GM12878 (cell line): ENCODE measurements around the gene LHFPL2. TPM values are rescaled to one million over a fixed set of nuclear protein-coding genes. Genes with fewer than 3 reads are reported as not detected.

ENCODE experiments used
- ATAC-seq: fragments of 200-7000 bp; cut with Tn5 transposase; 3 replicates; pipeline ENCODE4 v1.9.1; 2020; ENCODE audit warnings: mild to moderate bottlenecking, moderate library complexity
- BruUV-seq: library from RNA; stranded (reverse); fragments of 400-500 nt; replicated peaks from 2 replicates; lab custom pipeline; 2021; lab: Mats Ljungman, UMichigan
- CTCF ChIA-PET: fragments of 300-600 bp; sonication (Branson Sonifier 250); formaldehyde crosslinking; extraction: SDS; loops from one replicate; lab custom pipeline; 2021; ENCODE audit warnings: inconsistent platforms; lab: Yijun Ruan, JAX
- POLR2A ChIA-PET: fragments of 350-600 bp; formaldehyde crosslinking; extraction: SDS; loops from one replicate; lab custom pipeline; 2021; ENCODE audit warnings: inconsistent platforms; lab: Charles Lee
- RAD21 ChIA-PET: fragments of 300-600 bp; sonication (Branson Sonifier 250); formaldehyde crosslinking; loops from one replicate; lab custom pipeline; 2023; ENCODE audit warnings: antibody characterized with exemption; ENCODE audit not compliant: unreplicated experiment; lab: Charles Lee
- SMC1A ChIA-PET: fragments of 300-600 bp; sonication (Branson Sonifier 250); formaldehyde crosslinking; loops from one replicate; lab custom pipeline; 2023; ENCODE audit not compliant: unreplicated experiment, uncharacterized antibody; lab: Charles Lee
- DNase-seq: peaks from one replicate; pipeline ENCODE4 v3.0.0-alpha.2; 2011; ENCODE audit warnings: low read depth, low spot score
- FAIRE-seq: peaks from 3 replicates; lab custom pipeline; 2011; peaks lifted over from hg19 to GRCh38; lab: Jason Lieb, UNC
- H2AFZ ChIP-seq: 2 replicates; pipeline ENCODE4 v1.6.0; 2011; ENCODE audit warnings: low read depth, low read length, control low read depth; ENCODE audit not compliant: control insufficient read depth
- H3K27ac ChIP-seq: 2 replicates; pipeline ENCODE4 v1.5.1; 2011; ENCODE audit warnings: control low read depth; ENCODE audit not compliant: control insufficient read depth, insufficient read depth
- H3K27me3 ChIP-seq, 2 experiments: replicated peaks in 1 of 2; 2 replicates each; pipeline versions ENCODE4 v1.6.0 to v1.6.1; 2011; ENCODE audit warnings: low read length in 1 of 2; ENCODE audit not compliant: control insufficient read depth in 2 of 2, insufficient read depth in 2 of 2
- H3K36me3 ChIP-seq, 2 experiments: 2 replicates each; pipeline ENCODE4 v1.5.1; 2011; ENCODE audit warnings: low read length in 1 of 2; ENCODE audit not compliant: control insufficient read depth in 2 of 2, insufficient read depth in 2 of 2
- H3K4me1 ChIP-seq: 2 replicates; pipeline ENCODE4 v1.6.1; 2011; ENCODE audit warnings: mild to moderate bottlenecking, low read length, moderate library complexity, mixed read lengths; ENCODE audit not compliant: control insufficient read depth, insufficient read depth
- H3K4me2 ChIP-seq: 2 replicates; pipeline ENCODE4 v1.6.0; 2011; ENCODE audit warnings: control low read depth; ENCODE audit not compliant: control insufficient read depth, insufficient read depth
- H3K4me3 ChIP-seq: fragments of 200-600 bp; sonication (generic); 2 replicates; pipeline ENCODE4 v1.5.1; 2016
- H3K79me2 ChIP-seq: 2 replicates; pipeline ENCODE4 v1.6.0; 2011; ENCODE audit warnings: low read length; ENCODE audit not compliant: control insufficient read depth, insufficient read depth
- H3K9ac ChIP-seq: 2 replicates; pipeline ENCODE4 v1.8.0; 2011; ENCODE audit warnings: low read length, control low read depth, mixed read lengths; ENCODE audit not compliant: control insufficient read depth, insufficient read depth
- H3K9me3 ChIP-seq: replicated peaks from 3 replicates; pipeline ENCODE4 v1.5.1; 2011; ENCODE audit warnings: mild to moderate bottlenecking, low read length; ENCODE audit not compliant: control insufficient read depth, insufficient read depth
- H4K20me1 ChIP-seq: 2 replicates; pipeline ENCODE4 v1.6.0; 2011; ENCODE audit not compliant: control insufficient read depth, insufficient read depth
- BRCA1 ChIP-seq: IDR thresholded peaks from 2 replicates; pipeline ENCODE4 v1.6.1; 2011; ENCODE audit warnings: low read depth, low read length, improper control_type of control experiment
- EED ChIP-seq: sonication (generic); IDR thresholded peaks from 2 replicates; pipeline ENCODE4 v1.6.1; 2016; ENCODE audit warnings: antibody characterized with exemption, low read depth
- HDAC2 ChIP-seq: fragments of 200-600 bp; sonication (generic); IDR thresholded peaks from 2 replicates; pipeline ENCODE4 v1.6.1; 2017
- IKZF2 ChIP-seq, 2 experiments: fragments of 450-650 bp; IDR thresholded peaks; 2 replicates each; pipeline ENCODE4 v1.6.1; 2017; ENCODE audit warnings: mild to moderate bottlenecking in 2 of 2, moderate library complexity in 2 of 2
- JUND ChIP-seq: IDR thresholded peaks from 2 replicates; pipeline ENCODE4 v1.6.1; 2012; ENCODE audit warnings: low read depth, mild to moderate bottlenecking, low read length, improper control_type of control experiment, moderate library complexity
- MEF2B ChIP-seq: fragments of 450-650 bp; IDR thresholded peaks from 2 replicates; pipeline ENCODE4 v1.6.1; 2018; ENCODE audit warnings: mild to moderate bottlenecking, moderate library complexity; ENCODE audit not compliant: partially characterized antibody, poor library complexity, severe bottlenecking
- NFXL1 ChIP-seq: fragments of 450-650 bp; IDR thresholded peaks from 2 replicates; pipeline ENCODE4 v1.6.1; 2017; ENCODE audit warnings: antibody characterized with exemption, mild to moderate bottlenecking, borderline replicate concordance
- PAX5 ChIP-seq: IDR thresholded peaks from 2 replicates; pipeline ENCODE4 v1.6.1; 2011; ENCODE audit warnings: low read depth, low read length, borderline replicate concordance
- RAD51 ChIP-seq: fragments of 450-650 bp; IDR thresholded peaks from 2 replicates; pipeline ENCODE4 v1.6.1; 2016; ENCODE audit warnings: moderate library complexity, mild to moderate bottlenecking, inconsistent platforms
- RELB ChIP-seq: fragments of 450-650 bp; IDR thresholded peaks from 2 replicates; pipeline ENCODE4 v1.6.1; 2017; ENCODE audit warnings: low read depth, mild to moderate bottlenecking, moderate library complexity
- SIN3A ChIP-seq: IDR thresholded peaks from 2 replicates; pipeline ENCODE4 v1.6.1; 2012; ENCODE audit warnings: low read depth, low read length, improper control_type of control experiment
- SP1 ChIP-seq: IDR thresholded peaks from one replicate; pipeline ENCODE4 v1.6.1; 2011; ENCODE audit warnings: low read depth, low read length
- SPI1 ChIP-seq: IDR thresholded peaks from 2 replicates; pipeline ENCODE4 v1.6.1; 2011; ENCODE audit warnings: low read depth, mild to moderate bottlenecking, low read length, moderate library complexity, borderline replicate concordance; ENCODE audit not compliant: insufficient read depth
- TAF1 ChIP-seq: IDR thresholded peaks from 2 replicates; pipeline ENCODE4 v1.6.1; 2011; ENCODE audit warnings: mild to moderate bottlenecking, low read depth, low read length, borderline replicate concordance
- TCF12 ChIP-seq: IDR thresholded peaks from 2 replicates; pipeline ENCODE4 v1.6.1; 2011; ENCODE audit warnings: low read depth, mild to moderate bottlenecking, low read length
- YY1 ChIP-seq: IDR thresholded peaks from 2 replicates; pipeline ENCODE4 v1.6.1; 2011; ENCODE audit warnings: low read depth, mild to moderate bottlenecking, low read length
- ZNF24 ChIP-seq: fragments of 450-650 bp; IDR thresholded peaks from 2 replicates; pipeline ENCODE4 v1.6.1; 2017; ENCODE audit warnings: antibody characterized with exemption, mild to moderate bottlenecking
- ZZZ3 ChIP-seq: IDR thresholded peaks from 2 replicates; pipeline ENCODE4 v1.6.1; 2011; ENCODE audit warnings: low read depth; ENCODE audit not compliant: control insufficient read depth, insufficient read length
- WGBS: methylation state at CpG from one replicate; pipeline ENCODE4 v1.1.6; 2016; ENCODE audit warnings: low lambda C conversion rate; ENCODE audit not compliant: insufficient replicate concordance, insufficient coverage; ENCODE audit errors: missing lambda C conversion rate; 5-methylcytosine and 5-hydroxymethylcytosine counted together
- in situ Hi-C: fragments of 300-500 bp; cut with MboI; formaldehyde crosslinking; loops from 9 replicates; pipeline ENCODE4 v1.14.3; 2018; ENCODE audit warnings: mixed read lengths
- intact Hi-C: fragments of 100-400 bp; cut with micrococcal nuclease; formaldehyde crosslinking; loops from one replicate; pipeline ENCODE4 v1.14.2; 2022; ENCODE audit not compliant: unreplicated experiment
- polyA plus RNA-seq, 11 experiments: library from polyadenylated mRNA; depleted of rRNA in 4 of 11; unstranded in 6 of 11; stranded (reverse) in 5 of 11; fragments of >200 nt; fragmentation: Nextera tagmentation in 4 of 11; fragmentation: Illumina TruSeq in 1 of 11; extraction: Ambion mirVana in 4 of 11; extraction: Trizol in 1 of 11; gene quantifications; 1 replicate in 1 of 11; 2 replicates in 10 of 11; pipeline versions ENCODE4 v1.2.1 to v1.2.3, GENCODE V29; 2011 to 2016; ENCODE audit warnings: inconsistent platforms in 2 of 11, missing spikeins in 2 of 11, low read depth in 1 of 11
- total RNA-seq, 4 experiments: library from RNA; depleted of rRNA in 3 of 4; stranded (reverse); fragments of >200 nt in 3 of 4; fragmentation: Illumina TruSeq in 1 of 4; extraction: Trizol in 1 of 4; gene quantifications; 2 replicates each; pipeline versions ENCODE4 v1.2.1 to v1.2.3, GENCODE V29; 2013 to 2021
- TF ChIP-seq, protein P1 (sequence below): fragments of 450-650 bp; IDR thresholded peaks from 2 replicates; pipeline ENCODE4 v1.6.1; 2018; ENCODE audit warnings: borderline replicate concordance, mild to moderate bottlenecking; ENCODE audit not compliant: partially characterized antibody
- TF ChIP-seq, protein P2 (sequence below): IDR thresholded peaks from 2 replicates; pipeline ENCODE4 v1.6.1; 2012; ENCODE audit warnings: low read depth, low read length, improper control_type of control experiment

Gene LHFPL2
- total and polyA plus RNA-seq, 10 of the 15 experiments (the other 5 are each of a cell fraction or from before 2014, with no cell fraction given), result 4.1 to 21.8 (median 12.5) TPM

- Histone ChIP-seq H3K27me3 (no peaks in the 10 kb centered on the region), H3K4me1 (peaks cover 29% of the 10 kb centered on the region), H3K4me2 (peak overlapping the region; percentile 65), H3K9ac (peak overlapping the region; percentile 51; the same call in 1 of the 2 replicates), H3K27ac (peak overlapping the region; percentile 93), H3K36me3 (no peaks in the 10 kb centered on the region; a peak in 1 of 4 replicates), H4K20me1 (no peaks in the 10 kb centered on the region), H3K9me3 (no peaks in the 10 kb centered on the region), H2AFZ (no peak overlapping the region), H3K79me2 (peaks cover 3% of the 10 kb centered on the region), H3K4me3 (peak overlapping the region; percentile 16; the same call in 1 of the 2 replicates)
- intact Hi-C loops (loop anchor here (5.0 kb wide), 1 partner anchor 69 kb away; no protein-coding TSS in a partner anchor), in situ Hi-C loops (no loop called here)
- peak; percentile 62 for DNase-seq
- peak; percentile 72 for ATAC-seq
- CTCF ChIA-PET, result interaction anchor here (0.7 to 4.8 kb wide), 12 partner anchors 9 to 326 kb away, joined by 3 to 26 read pairs (median 4); no protein-coding TSS in a partner anchor
- RAD21 ChIA-PET, result interaction anchor here (0.7 to 5.2 kb wide), 15 partner anchors 9 to 412 kb away, joined by 3 to 51 read pairs (median 4); partner anchors contain the start of gene ARSB
- peak; percentile 61 for FAIRE-seq
- BruUV-seq, result no TSS peak
- WGBS, result 3% methylated on average over 2 of the region's 2 CpGs
- POLR2A ChIA-PET, result interaction anchor here (0.7 to 2.8 kb wide), 9 partner anchors 15 to 412 kb away, joined by 3 to 9 read pairs (median 4); no protein-coding TSS in a partner anchor
- SMC1A ChIA-PET, result interaction anchor here (0.7 to 9.1 kb wide), 26 partner anchors 9 to 412 kb away, joined by 3 to 121 read pairs (median 4); partner anchors contain the start of gene ARSB
- TF ChIP-seq TCF12, result peak; percentile 35; the same call in 1 of the 2 replicates
- no peak for TF ChIP-seq RAD51
- peak; percentile 62 to 78; a peak in 3 of 4 replicates for TF ChIP-seq IKZF2 (IDR thresholded peaks at IDR 0.05)
- peak; percentile 59 for TF ChIP-seq MEF2B
- TF ChIP-seq, protein P1, sequence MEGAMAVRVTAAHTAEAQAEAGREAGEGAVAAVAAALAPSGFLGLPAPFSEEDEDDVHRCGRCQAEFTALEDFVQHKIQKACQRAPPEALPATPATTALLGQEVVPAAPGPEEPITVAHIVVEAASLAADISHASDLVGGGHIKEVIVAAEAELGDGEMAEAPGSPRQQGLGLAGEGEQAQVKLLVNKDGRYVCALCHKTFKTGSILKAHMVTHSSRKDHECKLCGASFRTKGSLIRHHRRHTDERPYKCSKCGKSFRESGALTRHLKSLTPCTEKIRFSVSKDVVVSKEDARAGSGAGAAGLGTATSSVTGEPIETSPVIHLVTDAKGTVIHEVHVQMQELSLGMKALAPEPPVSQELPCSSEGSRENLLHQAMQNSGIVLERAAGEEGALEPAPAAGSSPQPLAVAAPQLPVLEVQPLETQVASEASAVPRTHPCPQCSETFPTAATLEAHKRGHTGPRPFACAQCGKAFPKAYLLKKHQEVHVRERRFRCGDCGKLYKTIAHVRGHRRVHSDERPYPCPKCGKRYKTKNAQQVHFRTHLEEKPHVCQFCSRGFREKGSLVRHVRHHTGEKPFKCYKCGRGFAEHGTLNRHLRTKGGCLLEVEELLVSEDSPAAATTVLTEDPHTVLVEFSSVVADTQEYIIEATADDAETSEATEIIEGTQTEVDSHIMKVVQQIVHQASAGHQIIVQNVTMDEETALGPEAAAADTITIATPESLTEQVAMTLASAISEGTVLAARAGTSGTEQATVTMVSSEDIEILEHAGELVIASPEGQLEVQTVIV, result no peak
- no peak for TF ChIP-seq ZZZ3
- TF ChIP-seq, protein P2, sequence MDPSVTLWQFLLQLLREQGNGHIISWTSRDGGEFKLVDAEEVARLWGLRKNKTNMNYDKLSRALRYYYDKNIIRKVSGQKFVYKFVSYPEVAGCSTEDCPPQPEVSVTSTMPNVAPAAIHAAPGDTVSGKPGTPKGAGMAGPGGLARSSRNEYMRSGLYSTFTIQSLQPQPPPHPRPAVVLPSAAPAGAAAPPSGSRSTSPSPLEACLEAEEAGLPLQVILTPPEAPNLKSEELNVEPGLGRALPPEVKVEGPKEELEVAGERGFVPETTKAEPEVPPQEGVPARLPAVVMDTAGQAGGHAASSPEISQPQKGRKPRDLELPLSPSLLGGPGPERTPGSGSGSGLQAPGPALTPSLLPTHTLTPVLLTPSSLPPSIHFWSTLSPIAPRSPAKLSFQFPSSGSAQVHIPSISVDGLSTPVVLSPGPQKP, result no peak
- TF ChIP-seq BRCA1, result no peak
- peak; percentile 78; the same call in 1 of the 2 replicates for TF ChIP-seq EED
- TF ChIP-seq SPI1, result peak; percentile 88
- no peak for TF ChIP-seq JUND
- 0 out of 2 replicates have a peak, but pooled peaks have one; percentile 28 for TF ChIP-seq TAF1
- TF ChIP-seq NFXL1, result no peak
- TF ChIP-seq HDAC2, result no peak
- peak; percentile 13 for TF ChIP-seq SP1
- no peak for TF ChIP-seq ZNF24
- 0 out of 2 replicates have a peak, but pooled peaks have one; percentile 37 for TF ChIP-seq PAX5
- no peak for TF ChIP-seq SIN3A
- peak; percentile 51 for TF ChIP-seq YY1
- TF ChIP-seq RELB, result peak; percentile 49; the same call in 1 of the 2 replicates
These were observed 75.3 kb downstream of the LHFPL2 start for GRCh38 chr5:78573318-78573717.
